Lower lobe of right lung (tissue), 2 donors: ENCODE results near the gene HTRA1. TPM values are rescaled to one million over a fixed set of nuclear protein-coding genes. Genes with fewer than 3 reads are reported as not detected.
A peak's percentile ranks its signal among the peaks of the same experiment; 100 is the strongest.

Experiments
- ATAC-seq, 2 donors: fragments of 200-7000 bp; cut with Tn5 transposase; one replicate each; pipeline ENCODE4 v1.9.1; 2020 to 2022; ENCODE audit warnings: mild to moderate bottlenecking in 2 of 2, moderate library complexity in 2 of 2
- DNase-seq: peaks from one replicate; pipeline ENCODE4 v3.0.0-alpha.2; 2020
- H3K27ac ChIP-seq: fragments of 200-600 bp; one replicate; pipeline ENCODE4 v1.8.0; 2022
- H3K27me3 ChIP-seq: fragments of 200-600 bp; one replicate; pipeline ENCODE4 v1.8.0; 2022; ENCODE audit warnings: low read depth
- H3K36me3 ChIP-seq: fragments of 200-600 bp; one replicate; pipeline ENCODE4 v1.8.0; 2022; ENCODE audit warnings: mild to moderate bottlenecking
- H3K4me1 ChIP-seq: fragments of 200-600 bp; one replicate; pipeline ENCODE4 v1.8.0; 2022
- H3K4me3 ChIP-seq: fragments of 200-600 bp; one replicate; pipeline ENCODE4 v1.8.0; 2022; ENCODE audit warnings: mild to moderate bottlenecking
- H3K9me3 ChIP-seq: fragments of 200-600 bp; one replicate; pipeline ENCODE4 v1.8.0; 2022
- intact Hi-C: fragments of 100-400 bp; cut with DNase I; formaldehyde crosslinking; loops from one replicate; pipeline ENCODE4 v1.11.0; 2022
- total RNA-seq: library from RNA; stranded (reverse); fragmentation: NEBNext Ultra II Directional; extraction: Animal tissue kit (Norgen Biotek cat#: 25700); gene quantifications from one replicate; pipeline ENCODE4 v1.2.1, GENCODE V29; 2021
- TF ChIP-seq, protein P1 (sequence below): fragments of 200-600 bp; IDR thresholded peaks from one replicate; pipeline ENCODE4 v1.8.0; 2022; ENCODE audit warnings: antibody characterized with exemption, mild to moderate bottlenecking
- donor health status: DM: no; HTN: yes; CAD: no; lungs with severe emphysema.

The HTRA1 gene
- total RNA-seq, 1 donor from 2014 or later, result 45.3 TPM

DNA sequence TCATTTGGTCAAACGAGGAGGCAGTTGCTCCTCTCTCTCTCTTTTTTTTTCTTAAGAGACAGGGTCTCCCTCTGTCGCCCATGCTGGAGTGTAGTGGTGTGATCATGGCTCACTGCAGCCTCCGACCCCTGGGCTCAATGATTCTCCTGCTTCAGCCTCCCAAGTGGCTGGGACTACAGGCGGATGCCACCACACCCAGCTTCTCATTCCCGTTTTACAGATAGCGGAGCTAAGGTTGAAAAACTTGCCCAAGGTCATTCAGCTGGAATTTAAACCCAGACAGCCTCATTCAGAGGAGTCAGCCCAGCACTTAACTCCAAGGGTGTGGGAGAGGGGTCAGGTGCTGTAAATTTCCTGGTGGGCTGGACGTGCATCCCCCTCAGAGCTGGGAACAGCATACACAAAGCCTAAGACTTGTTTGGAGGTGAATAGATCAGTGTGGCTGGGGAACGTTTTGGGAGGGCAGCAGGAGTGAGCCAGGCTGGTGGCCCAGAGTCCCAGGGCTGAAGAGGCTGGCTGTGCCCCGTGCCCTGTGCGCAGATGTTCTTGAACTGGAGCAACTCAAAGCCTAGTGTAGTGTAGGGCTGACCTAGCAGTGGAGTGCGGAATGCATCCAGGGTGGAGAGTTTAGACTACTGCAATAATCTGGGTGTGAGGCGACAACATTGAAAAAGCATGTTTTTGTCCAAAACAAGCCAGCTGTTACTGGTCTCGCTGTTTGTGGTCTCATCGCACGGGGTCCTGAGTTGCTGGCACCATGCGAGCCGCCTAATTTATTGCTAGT is 2.3 kb downstream of the HTRA1 start:
- intact Hi-C loops, result no loop called here
- Histone ChIP-seq H3K4me3 (peak overlapping the region; percentile 71), H3K27ac (no peak overlapping the region), H3K27me3 (peaks cover 16% of the 10 kb centered on the region), H3K4me1 (peaks cover 16% of the 10 kb centered on the region), H3K9me3 (no peaks in the 10 kb centered on the region), H3K36me3 (no peaks in the 10 kb centered on the region)
- ATAC-seq (no peak), DNase-seq (no peak)
- TF ChIP-seq, protein P1, sequence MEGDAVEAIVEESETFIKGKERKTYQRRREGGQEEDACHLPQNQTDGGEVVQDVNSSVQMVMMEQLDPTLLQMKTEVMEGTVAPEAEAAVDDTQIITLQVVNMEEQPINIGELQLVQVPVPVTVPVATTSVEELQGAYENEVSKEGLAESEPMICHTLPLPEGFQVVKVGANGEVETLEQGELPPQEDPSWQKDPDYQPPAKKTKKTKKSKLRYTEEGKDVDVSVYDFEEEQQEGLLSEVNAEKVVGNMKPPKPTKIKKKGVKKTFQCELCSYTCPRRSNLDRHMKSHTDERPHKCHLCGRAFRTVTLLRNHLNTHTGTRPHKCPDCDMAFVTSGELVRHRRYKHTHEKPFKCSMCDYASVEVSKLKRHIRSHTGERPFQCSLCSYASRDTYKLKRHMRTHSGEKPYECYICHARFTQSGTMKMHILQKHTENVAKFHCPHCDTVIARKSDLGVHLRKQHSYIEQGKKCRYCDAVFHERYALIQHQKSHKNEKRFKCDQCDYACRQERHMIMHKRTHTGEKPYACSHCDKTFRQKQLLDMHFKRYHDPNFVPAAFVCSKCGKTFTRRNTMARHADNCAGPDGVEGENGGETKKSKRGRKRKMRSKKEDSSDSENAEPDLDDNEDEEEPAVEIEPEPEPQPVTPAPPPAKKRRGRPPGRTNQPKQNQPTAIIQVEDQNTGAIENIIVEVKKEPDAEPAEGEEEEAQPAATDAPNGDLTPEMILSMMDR, result no peak

DNA sequence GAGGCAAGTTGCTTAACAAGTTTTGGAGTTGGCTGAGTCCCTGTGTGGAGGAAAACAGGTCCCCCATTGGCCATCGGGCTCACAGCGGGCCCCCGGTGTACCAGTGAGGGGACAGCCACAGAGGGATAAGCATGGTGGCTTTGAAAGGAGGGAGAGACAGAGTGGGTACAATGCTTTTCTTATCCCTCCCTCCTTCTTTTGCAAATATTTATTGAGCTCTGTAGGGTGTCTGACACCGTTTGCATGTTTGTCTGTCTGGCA is 2.8 kb downstream of the HTRA1 start:
- ATAC-seq (no peak), DNase-seq (no peak)
- no peaks in the 10 kb centered on the region for H3K36me3 ChIP-seq
- H3K27ac ChIP-seq, result no peak overlapping the region
- H3K4me3 ChIP-seq, result no peak overlapping the region
- intact Hi-C loops, result no loop called here
- no peaks in the 10 kb centered on the region for H3K9me3 ChIP-seq
- TF ChIP-seq, protein P1, result no peak
- peaks cover 11% of the 10 kb centered on the region for H3K27me3 ChIP-seq
- H3K4me1 ChIP-seq, result peaks cover 16% of the 10 kb centered on the region

DNA sequence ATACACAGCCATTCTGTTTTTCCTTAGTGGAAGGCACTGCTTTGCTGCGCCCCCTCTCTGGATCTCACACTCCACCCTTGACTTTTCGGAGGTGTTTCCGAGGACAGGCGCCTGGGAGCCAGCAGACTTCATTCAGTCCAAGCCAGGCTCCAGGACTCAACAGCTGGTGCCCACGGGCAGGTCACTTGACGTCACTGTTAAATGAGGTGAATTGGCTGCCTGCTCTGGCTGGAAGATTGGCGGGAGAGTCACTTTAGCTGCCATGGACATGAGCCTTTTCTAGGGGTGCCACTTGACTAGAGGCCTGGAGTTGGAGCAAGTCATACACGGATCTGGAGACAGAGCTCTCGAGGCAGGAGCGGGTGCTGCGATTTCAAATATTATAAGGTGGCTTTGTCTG is 3.2 kb downstream of the HTRA1 start:
- Histone ChIP-seq H3K27ac (no peak overlapping the region), H3K27me3 (peaks cover 7% of the 10 kb centered on the region), H3K4me3 (no peak overlapping the region), H3K4me1 (peaks cover 20% of the 10 kb centered on the region), H3K36me3 (no peaks in the 10 kb centered on the region), H3K9me3 (no peaks in the 10 kb centered on the region)
- intact Hi-C loops, result no loop called here
- ATAC-seq (no peak), DNase-seq (no peak)
- TF ChIP-seq, protein P1, result no peak

DNA sequence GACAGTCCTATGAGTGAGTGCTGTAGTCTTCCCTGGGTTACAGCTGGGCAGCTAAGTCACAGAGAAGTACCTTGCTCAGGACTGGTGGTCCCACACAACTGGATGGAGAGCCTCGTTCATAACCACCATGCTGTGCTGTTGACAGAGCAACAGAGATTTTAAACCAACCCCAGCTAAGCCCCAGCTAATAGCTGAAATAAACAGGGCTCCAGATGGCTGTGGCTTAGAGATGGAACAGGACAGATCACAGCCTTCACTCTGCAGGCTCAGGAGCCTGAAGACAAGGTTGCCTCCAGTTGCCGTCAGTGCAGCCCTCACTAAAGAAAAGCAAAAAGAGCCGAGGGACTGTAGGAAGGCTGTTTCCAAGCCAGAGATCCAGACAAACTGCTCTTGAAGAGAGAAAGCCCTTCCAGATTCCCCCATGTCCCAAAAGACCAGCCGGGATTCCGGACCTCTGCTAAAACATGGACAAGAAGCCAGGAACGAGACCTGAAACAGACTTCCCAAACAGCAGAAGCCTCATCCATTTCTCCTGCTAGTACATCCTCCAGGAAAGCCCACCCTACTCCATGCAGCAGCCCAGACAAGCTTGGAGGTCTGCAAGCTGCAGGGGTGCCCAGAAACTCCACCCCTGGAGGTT is 4.2 kb downstream of the HTRA1 start:
- peaks cover 7% of the 10 kb centered on the region for H3K27me3 ChIP-seq
- ATAC-seq (no peak), DNase-seq (no peak)
- H3K4me1 ChIP-seq, result peaks cover 17% of the 10 kb centered on the region
- H3K27ac ChIP-seq, result no peak overlapping the region
- no peaks in the 10 kb centered on the region for H3K36me3 ChIP-seq
- no peak overlapping the region for H3K4me3 ChIP-seq
- intact Hi-C loops, result no loop called here
- no peaks in the 10 kb centered on the region for H3K9me3 ChIP-seq
- TF ChIP-seq, protein P1, result no peak

DNA sequence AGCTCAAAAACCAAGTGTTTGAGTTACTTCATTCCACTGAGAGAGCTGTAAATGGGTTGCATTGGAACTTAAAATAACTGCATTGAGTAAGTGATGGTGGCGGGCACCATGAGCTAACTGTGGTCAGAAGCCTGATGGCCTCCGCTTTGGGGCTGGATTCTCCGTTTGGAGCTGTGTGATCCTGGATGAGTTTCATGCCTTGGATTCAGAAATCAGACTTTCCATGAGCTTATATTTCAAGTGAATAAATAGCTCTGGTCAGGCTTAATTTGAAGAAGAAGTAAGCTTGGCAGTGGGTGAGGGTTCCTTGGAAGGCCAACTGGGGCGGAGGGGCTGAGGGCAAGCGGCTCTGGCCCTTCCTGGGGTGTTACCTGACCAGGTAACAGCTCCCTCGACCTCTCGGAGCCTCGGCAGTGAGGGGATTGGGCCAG is 5.6 kb downstream of the HTRA1 start:
- no peak for DNase-seq

More for the DNA sequence above, 5.6 kb downstream of the HTRA1 start:
- Histone ChIP-seq H3K4me3 (no peak overlapping the region), H3K27me3 (peaks cover 7% of the 10 kb centered on the region), H3K4me1 (peaks cover 12% of the 10 kb centered on the region), H3K9me3 (no peaks in the 10 kb centered on the region), H3K36me3 (no peaks in the 10 kb centered on the region), H3K27ac (no peak overlapping the region)
- intact Hi-C loops, result no loop called here
- no peak for ATAC-seq
- TF ChIP-seq, protein P1, result no peak
